Stimulated activated CD4-positive, alpha-beta T cell treated with anti-CD3 and anti-CD28 coated beads, TNF-alpha, amount 100 ng/mL, for 48 hours (primary cell): Measurements from ENCODE around the gene KCNQ1.
A peak's percentile ranks its signal among the peaks of the same experiment; 100 is the strongest.

Source experiments
- DNase-seq, 3 donors: peaks; one replicate each; pipeline ENCODE4 v3.0.0-alpha.2; 2020; ENCODE audit warnings: low read depth in 3 of 3

The KCNQ1 gene

DNA sequence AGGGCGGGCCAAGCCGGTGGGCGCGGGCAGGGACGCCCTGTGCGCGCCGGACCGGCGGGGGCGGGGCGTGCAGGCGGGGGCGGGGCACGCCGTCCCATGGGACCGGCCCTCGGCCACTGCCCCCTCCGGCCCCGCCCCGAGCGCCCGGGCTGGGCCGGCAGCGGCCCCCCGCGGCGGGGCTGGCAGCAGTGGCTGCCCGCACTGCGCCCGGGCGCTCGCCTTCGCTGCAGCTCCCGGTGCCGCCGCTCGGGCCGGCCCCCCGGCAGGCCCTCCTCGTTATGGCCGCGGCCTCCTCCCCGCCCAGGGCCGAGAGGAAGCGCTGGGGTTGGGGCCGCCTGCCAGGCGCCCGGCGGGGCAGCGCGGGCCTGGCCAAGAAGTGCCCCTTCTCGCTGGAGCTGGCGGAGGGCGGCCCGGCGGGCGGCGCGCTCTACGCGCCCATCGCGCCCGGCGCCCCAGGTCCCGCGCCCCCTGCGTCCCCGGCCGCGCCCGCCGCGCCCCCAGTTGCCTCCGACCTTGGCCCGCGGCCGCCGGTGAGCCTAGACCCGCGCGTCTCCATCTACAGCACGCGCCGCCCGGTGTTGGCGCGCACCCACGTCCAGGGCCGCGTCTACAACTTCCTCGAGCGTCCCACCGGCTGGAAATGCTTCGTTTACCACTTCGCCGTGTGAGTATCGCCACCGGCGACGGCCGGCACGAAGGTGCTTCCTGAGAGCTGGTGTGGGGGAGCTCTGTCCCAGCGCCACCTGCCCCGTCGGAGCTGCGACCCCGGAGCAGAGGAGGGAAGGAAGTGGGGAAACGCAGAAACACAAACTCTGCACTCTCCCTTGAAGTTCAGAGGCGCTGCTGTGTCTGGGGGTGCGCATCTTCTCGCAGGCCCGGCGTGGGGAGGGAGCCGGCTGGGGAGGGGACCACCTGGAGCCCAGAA lies at the start of gene KCNQ1:
Gene KCNQ1 (plus strand): TSS at position 188 of the 925 bp plus-strand sequence. CDS start 91 bp downstream, at position 279.
- peak in 1 of 3 donors; percentile 48 for DNase-seq

DNA sequence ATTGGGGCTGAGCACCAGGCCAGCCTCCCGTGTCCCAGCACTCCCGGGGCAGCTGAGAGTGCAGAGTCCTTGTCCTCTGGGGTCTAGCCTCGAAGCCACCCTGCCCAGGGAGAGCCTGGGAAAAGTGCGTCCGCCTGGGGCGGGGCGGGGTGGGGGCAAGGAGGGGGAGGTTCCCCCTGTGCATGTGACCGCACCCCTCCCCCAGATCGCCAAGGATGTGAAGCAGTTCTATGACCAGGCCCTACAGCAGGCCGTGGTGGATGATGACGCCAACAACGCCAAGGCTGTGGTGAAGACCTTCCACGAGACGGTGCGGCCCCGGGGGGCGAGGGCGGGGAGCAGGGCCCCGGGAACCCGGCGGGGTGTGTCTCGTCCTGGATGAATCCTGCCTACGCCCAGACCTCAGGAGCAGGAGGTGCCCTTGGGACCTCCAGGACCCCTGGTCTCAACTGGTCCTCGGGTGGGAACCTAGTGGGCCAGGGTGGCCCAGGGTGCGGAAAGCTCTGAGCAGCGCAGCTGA lies 49.5 kb upstream of the KCNQ1 start:
- no peak for DNase-seq

GRCh38 chr11:2395856-2396255 lies 49.0 kb upstream of the KCNQ1 start:
- no peak for DNase-seq

- DNase-seq = no peak
Observed at GRCh38 chr11:2396471-2396870, 48.3 kb upstream of the KCNQ1 start.

DNA sequence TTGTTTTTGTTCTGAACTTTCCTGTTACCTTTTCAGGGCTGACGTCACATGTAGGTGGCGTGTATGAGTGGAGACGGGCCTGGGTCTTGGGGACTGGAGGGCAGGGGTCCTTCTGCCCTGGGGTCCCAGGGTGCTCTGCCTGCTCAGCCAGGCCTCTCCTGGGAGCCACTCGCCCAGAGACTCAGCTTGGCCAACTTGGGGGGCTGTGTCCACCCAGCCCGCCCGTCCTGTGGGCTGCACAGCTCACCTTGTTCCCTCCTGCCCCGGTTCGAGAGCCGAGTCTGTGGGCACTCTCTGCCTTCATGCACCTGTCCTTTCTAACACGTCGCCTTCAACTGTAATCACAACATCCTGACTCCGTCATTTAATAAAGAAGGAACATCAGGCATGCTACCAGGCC lies 47.8 kb upstream of the KCNQ1 start:
- DNase-seq = no peak

DNA sequence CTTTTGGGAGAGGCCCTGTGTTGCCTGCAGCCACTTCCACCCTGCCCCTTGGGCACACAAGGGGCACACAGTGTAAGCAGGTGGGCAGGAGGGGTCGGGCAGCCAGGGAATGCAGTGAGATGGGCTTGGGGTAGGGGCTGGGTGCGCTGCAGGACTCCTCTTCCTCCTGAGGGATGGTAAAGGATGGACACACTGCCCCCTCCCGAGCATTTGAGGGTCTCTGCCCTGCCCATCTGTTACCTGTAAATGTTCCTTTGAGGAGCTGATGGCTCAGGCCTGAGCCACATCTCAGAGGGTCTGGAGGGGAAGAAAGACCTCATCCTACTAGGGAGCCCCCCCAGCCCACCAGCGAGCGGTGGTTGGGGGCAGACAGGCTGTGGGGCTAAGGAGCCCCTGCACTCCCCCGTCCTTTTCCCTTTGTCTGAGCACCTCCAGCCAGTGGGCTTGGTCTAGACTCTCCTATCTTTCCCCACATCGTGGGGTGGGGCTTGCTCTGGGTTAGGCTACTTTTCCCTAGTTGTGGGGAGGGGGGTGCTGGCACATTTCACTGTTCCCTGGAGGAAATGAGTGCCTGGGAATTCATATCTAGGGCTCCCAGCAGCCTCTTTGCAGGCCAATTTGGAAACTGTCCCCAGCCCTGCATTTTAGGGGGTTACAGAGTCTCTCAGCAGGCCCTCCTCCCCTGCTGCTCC lies 46.0 kb upstream of the KCNQ1 start:
- DNase-seq = no peak

DNA sequence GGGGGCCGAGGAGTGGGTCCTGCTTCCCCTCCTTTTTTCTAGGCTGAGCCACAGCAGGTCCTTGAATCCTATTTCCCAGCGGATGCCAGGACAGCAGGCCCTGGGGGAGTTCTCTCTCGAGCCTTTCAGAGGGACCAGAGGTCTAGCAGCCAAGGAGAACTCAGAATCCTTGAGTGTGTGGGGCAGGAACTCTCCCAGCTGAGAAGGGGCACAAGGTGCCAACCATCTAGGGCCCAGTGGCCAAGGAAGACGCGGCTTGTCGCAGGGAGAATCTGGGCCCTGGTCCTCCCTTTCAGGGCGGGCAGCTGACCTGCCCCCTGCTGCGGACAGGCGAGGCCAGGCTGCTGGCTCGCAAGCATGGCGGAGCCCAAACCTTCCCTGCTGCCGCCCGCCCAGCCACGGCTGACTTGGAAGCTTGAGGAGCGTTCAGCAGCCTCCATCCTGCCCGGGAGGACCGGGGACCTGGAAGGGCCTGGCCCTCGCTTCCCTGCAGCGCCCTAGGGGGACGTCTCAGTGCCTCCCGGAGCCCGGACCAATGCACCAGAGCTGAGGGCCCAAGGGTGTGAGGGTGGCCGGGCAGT lies 45.2 kb upstream of the KCNQ1 start:
- DNase-seq = no peak

DNA sequence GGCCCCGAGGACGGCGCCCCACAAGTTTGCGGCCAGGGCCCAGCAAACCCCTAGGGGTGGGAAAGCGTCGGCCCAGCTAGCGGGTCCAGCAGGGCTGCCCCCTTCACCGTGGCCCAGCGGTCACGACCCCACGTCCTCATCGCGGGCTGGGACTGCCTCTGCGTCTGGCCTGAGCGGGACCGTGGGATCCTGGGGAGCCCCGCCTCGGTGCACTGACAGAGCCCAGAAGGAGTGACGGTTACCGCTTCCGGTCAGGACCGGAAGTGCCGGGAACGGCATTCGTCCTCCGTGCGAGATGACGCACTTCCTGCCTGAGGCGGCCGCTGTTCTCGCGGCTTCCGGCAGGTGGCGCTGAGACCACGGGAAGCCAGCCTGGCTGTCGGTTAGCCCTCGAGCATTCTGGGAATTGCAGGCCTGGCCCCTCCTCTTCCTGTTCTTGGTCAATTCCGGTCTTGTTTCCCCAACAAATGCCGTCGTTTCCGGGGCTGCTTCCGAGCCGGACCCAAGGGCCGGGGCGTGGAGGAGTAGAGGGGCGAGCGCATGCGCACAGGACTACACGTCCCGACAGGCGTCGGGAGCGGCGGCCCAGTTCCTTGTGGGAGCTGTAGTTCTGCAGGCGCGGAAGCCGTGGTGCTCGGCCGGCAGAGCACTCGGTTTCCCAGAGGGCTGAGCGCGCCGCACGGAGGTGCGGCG lies 44.6 kb upstream of the KCNQ1 start, which contains the start of gene TSSC4:
Gene TSSC4 (plus strand): TSS at position 682 of the 693 bp plus-strand sequence. CDS start 1,884 bp downstream, outside the sequence.
- peak; percentile 98 to 99 (median 99) for DNase-seq

DNA sequence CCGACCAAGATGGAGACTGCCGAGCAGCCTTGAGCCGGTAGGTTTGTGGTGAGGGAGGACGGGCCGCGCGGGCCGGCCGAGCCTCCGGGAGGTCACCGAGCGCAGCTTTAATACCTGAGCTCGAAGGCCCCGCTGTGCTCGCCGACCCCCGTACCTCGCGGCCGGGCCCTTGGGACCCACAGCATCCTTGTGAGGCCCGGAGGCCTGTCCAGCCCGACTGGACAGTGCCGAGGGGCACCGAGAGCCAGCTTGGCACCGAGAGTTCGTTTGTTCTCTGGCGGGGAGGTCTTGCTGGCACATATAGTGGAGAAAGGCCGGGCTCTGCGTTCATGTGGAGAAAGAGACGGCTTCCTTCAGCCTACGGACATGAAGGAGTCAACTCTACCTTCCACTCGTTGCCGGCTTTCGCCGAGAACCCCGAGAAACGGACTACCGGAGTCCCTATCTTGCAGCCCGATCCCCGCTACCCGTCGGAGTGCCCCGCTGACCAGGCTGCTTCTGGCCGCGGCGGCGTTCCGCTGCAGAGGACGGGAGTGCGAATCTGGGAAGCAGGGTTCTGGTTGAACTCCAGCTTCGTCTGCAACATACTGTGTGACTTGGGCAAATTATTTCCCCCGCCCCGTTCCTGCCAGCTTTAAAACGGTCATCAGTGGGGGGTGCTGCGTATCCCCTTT lies 43.9 kb upstream of the KCNQ1 start:
- DNase-seq = no peak

- no peak for DNase-seq
Observed at GRCh38 chr11:2401436-2401984, 43.3 kb upstream of the KCNQ1 start.

GRCh38 chr11:2402106-2402505 lies 42.7 kb upstream of the KCNQ1 start:
- DNase-seq = no peak

GRCh38 chr11:2402890-2403645 lies 41.7 kb upstream of the KCNQ1 start:
- no peak for DNase-seq

GRCh38 chr11:2404735-2405196 lies 40.0 kb upstream of the KCNQ1 start:
- DNase-seq = no peak

DNA sequence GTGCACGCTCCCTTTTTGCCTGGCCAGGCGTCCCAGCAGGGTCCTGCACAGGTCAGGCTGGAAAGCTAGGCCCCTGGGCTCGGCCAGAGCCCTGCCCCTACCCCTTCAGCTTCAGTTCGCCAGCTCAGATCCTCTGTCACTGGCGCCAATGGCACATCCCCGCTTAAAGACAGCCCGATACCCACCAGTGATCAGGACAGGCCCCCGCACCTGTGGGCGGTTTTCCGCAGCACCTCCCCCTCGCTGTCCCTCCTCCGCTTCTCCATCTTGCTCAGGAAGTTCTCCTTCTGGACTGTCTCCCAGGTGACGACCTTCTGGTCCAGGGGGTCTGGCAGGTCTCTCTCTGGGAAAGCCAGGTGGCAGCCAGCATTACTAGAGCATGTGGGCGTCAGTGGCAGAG lies 38.4 kb upstream of the KCNQ1 start:
- no peak for DNase-seq

DNA sequence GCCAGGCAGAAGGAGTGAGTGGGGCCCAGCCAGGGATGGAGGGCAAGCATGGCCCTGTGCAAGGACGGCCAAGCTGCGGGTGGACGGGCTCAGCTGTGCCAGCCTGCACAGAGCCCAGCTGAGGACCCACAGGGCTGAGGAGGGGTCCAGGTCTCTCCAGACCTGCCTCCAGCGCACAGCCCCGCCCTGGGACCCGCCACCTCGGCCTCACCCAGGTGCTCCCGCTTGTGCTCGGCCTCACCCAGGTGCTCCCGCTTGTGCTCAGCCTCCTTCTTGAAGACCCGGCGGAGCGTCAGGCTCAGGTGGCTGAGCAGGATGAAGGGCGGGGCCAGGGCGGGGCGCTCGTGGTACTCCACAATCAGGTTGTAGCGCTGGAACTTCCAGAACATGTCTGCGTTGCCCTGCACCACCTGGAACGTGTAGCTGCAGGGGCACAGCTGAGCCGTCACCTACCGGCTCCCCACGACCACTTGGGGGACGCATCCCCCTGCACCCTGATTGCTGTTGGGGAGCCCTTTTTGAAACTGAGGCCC lies 37.9 kb upstream of the KCNQ1 start:
- DNase-seq = no peak

GRCh38 chr11:2408671-2409070 lies 36.1 kb upstream of the KCNQ1 start:
- DNase-seq = no peak

DNA sequence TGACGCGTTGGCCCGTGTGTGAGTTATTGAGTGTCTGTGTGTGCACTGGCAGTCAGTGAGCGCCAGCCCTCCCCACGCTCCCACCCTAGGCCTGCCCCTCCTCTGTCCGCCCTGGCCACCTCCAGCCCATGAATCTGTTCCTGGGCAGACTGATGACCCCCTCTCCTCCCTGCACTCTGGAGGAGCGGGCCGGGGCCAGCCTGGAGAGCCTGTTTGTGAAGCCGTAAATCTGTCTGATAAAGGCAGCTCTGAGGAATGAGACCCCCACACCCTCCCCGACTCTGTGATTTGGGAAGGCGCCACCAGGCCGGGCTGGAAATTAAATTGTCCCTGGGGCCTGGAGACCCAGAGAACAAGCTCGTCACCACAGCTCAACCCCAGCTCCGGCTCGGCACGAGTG lies 35.7 kb upstream of the KCNQ1 start:
- DNase-seq = no peak

DNA sequence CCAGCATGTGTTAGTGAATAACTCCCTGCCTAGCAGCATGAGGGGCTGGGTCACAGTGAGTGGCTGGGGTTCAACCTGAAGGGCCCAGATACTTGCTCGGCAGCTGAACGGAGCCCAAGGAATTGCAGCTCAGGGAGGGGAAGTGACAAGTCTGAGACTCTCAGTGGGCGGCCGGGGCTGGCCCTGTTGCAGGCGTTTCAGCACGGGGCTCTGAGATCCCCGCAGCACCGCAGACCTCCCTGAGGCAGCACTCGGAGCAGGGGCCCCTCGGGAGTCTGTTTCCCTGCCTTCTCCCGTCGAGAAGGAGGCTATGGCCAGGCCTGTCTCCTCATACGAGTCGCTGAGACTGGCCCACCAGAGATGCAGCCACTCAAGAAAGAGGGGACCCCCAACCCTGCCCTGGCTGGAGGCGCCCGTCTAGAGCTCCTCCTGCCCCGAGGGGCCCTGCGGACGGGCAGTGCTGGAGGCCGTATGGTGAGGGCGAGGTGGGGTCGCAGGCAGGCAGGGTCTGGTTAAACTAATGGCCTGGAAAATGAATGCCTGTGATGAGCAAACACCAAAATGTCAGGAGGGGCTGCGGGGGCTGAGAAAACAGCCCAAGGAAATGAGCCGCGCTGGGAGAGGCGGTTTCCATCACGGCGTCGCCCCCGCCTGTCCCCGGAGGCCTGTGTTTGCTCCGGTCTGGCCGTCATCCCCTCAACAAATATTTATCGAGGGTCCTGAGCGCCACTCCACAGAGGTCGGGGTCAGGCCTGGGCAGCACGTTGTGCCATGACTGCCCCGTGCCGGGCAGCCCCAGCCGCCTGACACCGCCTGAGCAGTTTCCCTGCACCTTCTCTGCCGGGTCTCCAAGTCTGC lies 35.0 kb upstream of the KCNQ1 start:
- no peak for DNase-seq

DNA sequence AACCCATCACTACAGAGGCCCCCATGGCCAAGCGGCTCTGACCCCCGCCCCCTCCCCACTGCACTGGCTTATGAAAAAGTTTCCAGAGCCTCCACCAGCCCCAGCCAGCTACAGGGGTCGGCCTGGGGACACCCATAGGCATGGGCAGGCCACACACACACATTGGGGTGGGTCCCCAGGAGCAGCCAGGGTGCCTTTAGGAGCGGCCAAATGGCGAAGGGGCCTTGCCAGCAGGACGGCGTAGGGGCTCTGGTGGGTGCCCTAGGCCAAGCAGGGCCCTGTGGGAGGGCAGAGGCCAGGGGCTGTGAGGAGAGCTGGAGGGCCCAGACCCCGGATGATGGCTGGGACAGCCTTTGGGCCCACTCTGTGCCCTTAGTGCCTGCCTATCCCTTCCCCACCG lies 34.2 kb upstream of the KCNQ1 start:
- DNase-seq = no peak
